H9 (cell line): ENCODE results near the gene PDE2A. TPM values are rescaled to one million over a fixed set of nuclear protein-coding genes. Genes with fewer than 3 reads are reported as not detected.

ENCODE experiments used
- DNase-seq: peaks from one replicate; pipeline ENCODE4 v3.0.0-alpha.2; 2017
- H2AFZ ChIP-seq: one replicate; pipeline ENCODE4 v1.6.1; 2013; ENCODE audit warnings: mild to moderate bottlenecking, low read length, control low read depth, moderate library complexity
- H2AK5ac ChIP-seq: 2 replicates; pipeline ENCODE4 v1.6.1; 2013; ENCODE audit warnings: low read length, control low read depth, mixed read lengths; ENCODE audit not compliant: insufficient read length
- H2BK120ac ChIP-seq: one replicate; pipeline ENCODE4 v1.6.1; 2013; ENCODE audit warnings: low read depth, mild to moderate bottlenecking, low read length, control low read depth, inconsistent platforms; ENCODE audit not compliant: poor library complexity, severe bottlenecking
- H2BK12ac ChIP-seq: 2 replicates; pipeline ENCODE4 v1.6.1; 2013; ENCODE audit warnings: low read length, control low read depth, mixed read lengths, low read depth; ENCODE audit not compliant: insufficient read length
- H2BK15ac ChIP-seq: 2 replicates; pipeline ENCODE4 v1.6.1; 2013; ENCODE audit warnings: low read depth, low read length, control low read depth
- H2BK20ac ChIP-seq: one replicate; pipeline ENCODE4 v1.6.1; 2013; ENCODE audit warnings: low read depth, mild to moderate bottlenecking, low read length, control low read depth, inconsistent platforms; ENCODE audit not compliant: poor library complexity, severe bottlenecking
- H2BK5ac ChIP-seq: 2 replicates; pipeline ENCODE4 v1.6.1; 2013; ENCODE audit warnings: low read length, control low read depth, mixed read lengths; ENCODE audit not compliant: insufficient read length
- H3K14ac ChIP-seq: 2 replicates; pipeline ENCODE4 v1.6.1; 2013; ENCODE audit warnings: low read length, control low read depth; ENCODE audit not compliant: insufficient read depth
- H3K18ac ChIP-seq: 2 replicates; pipeline ENCODE4 v1.6.1; 2013; ENCODE audit warnings: low read depth, mild to moderate bottlenecking, mixed read lengths, low read length, control low read depth; ENCODE audit not compliant: insufficient read length
- H3K23ac ChIP-seq: 2 replicates; pipeline ENCODE4 v1.6.1; 2013; ENCODE audit warnings: low read length, control low read depth, mixed read lengths, low read depth; ENCODE audit not compliant: insufficient read length
- H3K23me2 ChIP-seq: 2 replicates; pipeline ENCODE4 v1.6.1; 2013; ENCODE audit warnings: low read depth, mild to moderate bottlenecking, mixed read lengths, low read length, control low read depth; ENCODE audit not compliant: insufficient read length, poor library complexity, severe bottlenecking
- H3K27ac ChIP-seq: 2 replicates; pipeline ENCODE4 v1.5.1; 2013; ENCODE audit warnings: low read length, control low read depth, mixed read lengths, low read depth; ENCODE audit not compliant: insufficient read length
- H3K27me3 ChIP-seq: 2 replicates; pipeline ENCODE4 v1.6.1; 2013; ENCODE audit warnings: low read length, control low read depth, inconsistent platforms; ENCODE audit not compliant: insufficient read depth
- H3K4ac ChIP-seq: 2 replicates; pipeline ENCODE4 v1.6.1; 2013; ENCODE audit warnings: low read depth, mild to moderate bottlenecking, control low read depth, inconsistent platforms, low read length, moderate library complexity
- H3K4me1 ChIP-seq: 2 replicates; pipeline ENCODE4 v1.6.1; 2013; ENCODE audit warnings: low read length, control low read depth, inconsistent platforms; ENCODE audit not compliant: insufficient read depth
- H3K4me2 ChIP-seq: 2 replicates; pipeline ENCODE4 v1.6.1; 2013; ENCODE audit warnings: low read length, control low read depth, mixed read lengths; ENCODE audit not compliant: insufficient read length, insufficient read depth
- H3K56ac ChIP-seq: 2 replicates; pipeline ENCODE4 v1.6.1; 2013; ENCODE audit warnings: low read depth, mild to moderate bottlenecking, mixed read lengths, low read length, control low read depth; ENCODE audit not compliant: insufficient read length
- H3K79me1 ChIP-seq: 2 replicates; pipeline ENCODE4 v1.6.1; 2013; ENCODE audit warnings: low read depth, mild to moderate bottlenecking, moderate library complexity, low read length, control low read depth, inconsistent platforms; ENCODE audit not compliant: insufficient read depth, poor library complexity, severe bottlenecking
- H3K79me2 ChIP-seq: 2 replicates; pipeline ENCODE4 v1.6.1; 2013; ENCODE audit warnings: low read length, control low read depth, inconsistent platforms; ENCODE audit not compliant: insufficient read depth
- H3K9ac ChIP-seq: 2 replicates; pipeline ENCODE4 v1.6.1; 2013; ENCODE audit warnings: low read length, control low read depth, mixed read lengths; ENCODE audit not compliant: insufficient read length; ENCODE audit errors: extremely low read depth
- H3K9me3 ChIP-seq: one replicate; pipeline ENCODE4 v1.6.1; 2013; ENCODE audit warnings: low read depth, low read length, inconsistent platforms; ENCODE audit not compliant: control insufficient read depth
- H3T11ph ChIP-seq: one replicate; pipeline ENCODE4 v1.6.1; 2013; ENCODE audit warnings: mild to moderate bottlenecking, low read length, control low read depth, inconsistent platforms
- H4K20me1 ChIP-seq: one replicate; pipeline ENCODE4 v1.6.1; 2013; ENCODE audit not compliant: control insufficient read depth, insufficient read length, insufficient read depth
- H4K5ac ChIP-seq: 2 replicates; pipeline ENCODE4 v1.6.1; 2013; ENCODE audit warnings: low read depth, mild to moderate bottlenecking, mixed read lengths, low read length, control low read depth; ENCODE audit not compliant: insufficient read length
- H4K8ac ChIP-seq: replicated peaks from 2 replicates; pipeline ENCODE4 v1.6.1; 2013; ENCODE audit warnings: low read length, control low read depth, mixed read lengths, low read depth; ENCODE audit not compliant: insufficient read length
- H4K91ac ChIP-seq: 2 replicates; pipeline ENCODE4 v1.6.1; 2013; ENCODE audit warnings: low read depth, mild to moderate bottlenecking, moderate library complexity, mixed read lengths, low read length, control low read depth; ENCODE audit not compliant: insufficient read length
- H3K27ac Mint-ChIP-seq, 3 experiments: 2 replicates in 2 of 3; 3 replicates in 1 of 3; pipeline ENCODE4 v1.8.0; 2020 to 2021; ENCODE audit warnings: mixed read lengths in 3 of 3, mild to moderate bottlenecking in 1 of 3, moderate library complexity in 1 of 3
- H3K27me3 Mint-ChIP-seq: 2 replicates; pipeline ENCODE4 v1.8.0; 2021; ENCODE audit warnings: low read depth, mild to moderate bottlenecking, moderate library complexity, mixed read lengths
- H3K36me3 Mint-ChIP-seq, 3 experiments: 2 replicates in 2 of 3; 3 replicates in 1 of 3; pipeline ENCODE4 v1.8.0; 2020 to 2021; ENCODE audit warnings: low read depth in 3 of 3, mixed read lengths in 3 of 3; ENCODE audit not compliant: insufficient read depth in 1 of 3
- H3K4me1 Mint-ChIP-seq, 2 experiments: 2 replicates each; pipeline ENCODE4 v1.8.0; 2020; ENCODE audit warnings: mixed read lengths in 2 of 2
- H3K4me3 Mint-ChIP-seq, 2 experiments: 2 replicates in 1 of 2; 3 replicates in 1 of 2; pipeline ENCODE4 v1.8.0; 2020 to 2021; ENCODE audit warnings: mild to moderate bottlenecking in 2 of 2, mixed read lengths in 2 of 2, moderate library complexity in 1 of 2
- H3K9me3 Mint-ChIP-seq, 2 experiments: 2 replicates in 1 of 2; 3 replicates in 1 of 2; pipeline ENCODE4 v1.8.0; 2020; ENCODE audit warnings: mild to moderate bottlenecking in 2 of 2, mixed read lengths in 2 of 2, moderate library complexity in 1 of 2
- CTCF ChIP-seq: fragments of 200-600 bp; sonication (generic); conservative IDR thresholded peaks from 3 replicates; pipeline ENCODE4 v1.8.0; 2021; ENCODE audit warnings: antibody characterized with exemption, mild to moderate bottlenecking
- WGBS: extraction: QIAGEN DNeasy Blood & Tissue Kit; methylation state at CpG from one replicate; pipeline ENCODE4 v1.1.7; 2013; ENCODE audit warnings: missing lambda C conversion rate, low lambda C conversion rate, mixed read lengths; ENCODE audit not compliant: insufficient read length; ENCODE audit errors: extremely low coverage; 5-methylcytosine and 5-hydroxymethylcytosine counted together
- total RNA-seq: library from RNA; stranded (reverse); gene quantifications from 2 replicates; pipeline ENCODE4 v1.2.1, GENCODE V29; 2021

The PDE2A gene
- total RNA-seq, 1 experiment from 2014 or later = 3.4 TPM

GRCh38 chr11:72604256-72604655 is 70.0 kb downstream of the PDE2A start:
- Mint-ChIP-seq H3K27me3 (peaks cover 42% of the 10 kb centered on the region), H3K36me3 (no peaks in the 10 kb centered on the region), H3K9me3 (no peaks in the 10 kb centered on the region), H3K27ac (no peak overlapping the region), H3K4me1 (peaks cover 11 to 18% of the 10 kb centered on the region in 2 experiments), H3K4me3 (no peak overlapping the region; a peak in 1 of 5 replicates)
- no peaks in the 10 kb centered on the region for H3K79me2 ChIP-seq
- H3K23ac ChIP-seq = no peak overlapping the region
- H2BK120ac ChIP-seq = no peak overlapping the region
- no peak overlapping the region for H2BK12ac ChIP-seq
- no peaks in the 10 kb centered on the region for H3K9me3 ChIP-seq
- H4K91ac ChIP-seq = no peak overlapping the region
- H2BK20ac ChIP-seq = no peak overlapping the region
- no peak for TF ChIP-seq CTCF
- H3K18ac ChIP-seq = no peak overlapping the region
- H2BK5ac ChIP-seq = no peak overlapping the region
- H3K56ac ChIP-seq = no peak overlapping the region
- no peak overlapping the region for H2AFZ ChIP-seq
- H3T11ph ChIP-seq = no peak overlapping the region
- H3K27ac ChIP-seq = no peak overlapping the region
- WGBS = no CpG with 5 or more reads among the region's 1 CpG
- no peak overlapping the region for H4K8ac ChIP-seq
- H2BK15ac ChIP-seq = no peak overlapping the region
- H3K27me3 ChIP-seq = no peaks in the 10 kb centered on the region
- H3K4me2 ChIP-seq = no peak overlapping the region
- H3K9ac ChIP-seq = no peak overlapping the region
- H4K5ac ChIP-seq = no peak overlapping the region
- no peaks in the 10 kb centered on the region for H3K79me1 ChIP-seq
- no peaks in the 10 kb centered on the region for H4K20me1 ChIP-seq
- H3K23me2 ChIP-seq = no peaks in the 10 kb centered on the region
- H3K4ac ChIP-seq = no peak overlapping the region
- no peaks in the 10 kb centered on the region for H3K4me1 ChIP-seq
- no peak overlapping the region for H3K14ac ChIP-seq
- no peak for DNase-seq
- H2AK5ac ChIP-seq = no peak overlapping the region
